Esophagus muscularis mucosa (tissue), 4 donors: ENCODE results near the gene KRR1.

Experiments used
- CTCF ChIP-seq, 3 experiments: fragments of 200-600 bp in 2 of 3; fragments of 450-650 bp in 1 of 3; sonication (generic) in 2 of 3; IDR thresholded peaks; one replicate each; pipeline ENCODE4 v1.5.1; 2017 to 2019; ENCODE audit warnings: antibody characterized with exemption in 3 of 3, mild to moderate bottlenecking in 2 of 3, moderate library complexity in 1 of 3
- EP300 ChIP-seq: sonication (generic); formaldehyde crosslinking; IDR thresholded peaks from one replicate; pipeline ENCODE4 v1.6.1; 2017; ENCODE audit warnings: antibody characterized with exemption
- POLR2A ChIP-seq: fragments of 450-650 bp; IDR thresholded peaks from one replicate; pipeline ENCODE4 v1.6.1; 2017; ENCODE audit warnings: antibody characterized with exemption, moderate library complexity, mild to moderate bottlenecking, low read depth

GRCh38 chr12:75444429-75445136, 66.8 kb downstream of the KRR1 start:
- TF ChIP-seq POLR2A (no peak), CTCF (IDR thresholded peaks at IDR 0.05) (no peak), EP300 (no peak)
